H1 (cell line): ENCODE results near the gene ZNF726. TPM values are rescaled to one million over a fixed set of nuclear protein-coding genes. Genes with fewer than 3 reads are reported as not detected.

ENCODE experiments used
- CBX8 ChIP-seq: fragments of 300-800, 300-1000 bp; sonication (generic); IDR thresholded peaks from 2 replicates; pipeline ENCODE4 v1.7.1; 2016; ENCODE audit warnings: low read depth, low read length, borderline replicate concordance
- CREB1 ChIP-seq: IDR thresholded peaks from 2 replicates; pipeline ENCODE4 v1.6.1; 2012; ENCODE audit warnings: inconsistent platforms
- CTCF ChIP-seq, 3 experiments: IDR thresholded peaks; 1 replicate in 2 of 3; 2 replicates in 1 of 3; pipeline versions ENCODE4 v1.5.1 to v1.6.1; 2011; ENCODE audit warnings: low read length in 3 of 3, mild to moderate bottlenecking in 3 of 3, inconsistent platforms in 2 of 3, low read depth in 1 of 3, moderate library complexity in 1 of 3; ENCODE audit not compliant: insufficient read depth in 1 of 3; ENCODE audit errors: control extremely low read depth in 1 of 3
- TAF7 ChIP-seq: optimal IDR thresholded peaks from 2 replicates; pipeline ENCODE3; 2011; ENCODE audit warnings: low read depth, mild to moderate bottlenecking, inconsistent platforms, low read length, moderate library complexity, borderline replicate concordance
- polyA plus RNA-seq, 7 experiments: library from polyadenylated mRNA; depleted of rRNA in 3 of 7; stranded (reverse) in 5 of 7; unstranded in 2 of 7; fragments of >200 nt in 5 of 7; fragments of 200-250 nt in 2 of 7; gene quantifications; 1 replicate in 5 of 7; 2 replicates in 1 of 7; 4 replicates in 1 of 7; pipeline versions ENCODE4 v1.2.1 to v1.2.3, GENCODE V29; 2011 to 2013; ENCODE audit warnings: missing spikeins in 2 of 7, mixed read lengths in 2 of 7
- total RNA-seq: library from RNA; stranded (reverse); fragmentation: NEBNext Ultra II Directional; extraction: Animal tissue kit (Norgen Biotek cat#: 25700); gene quantifications from 2 replicates; pipeline ENCODE4 v1.2.1, GENCODE V29; 2021

Gene ZNF726
- total and polyA plus RNA-seq, 2 of the 8 experiments (the other 6 are each of a cell fraction or from before 2014, with no cell fraction given), result not detected

GRCh38 chr19:23981863-23982262, 67.2 kb downstream of the ZNF726 start (continued):
- no peak for TF ChIP-seq CTCF (IDR thresholded peaks at IDR 0.05; ENCODE audit: control extremely low read depth in 1 of 3, insufficient read depth in 1 of 3, low read depth in 1 of 3, low read length in 3 of 3)
- TF ChIP-seq CREB1, result no peak
- TF ChIP-seq CBX8, result no peak
- TF ChIP-seq TAF7, result no peak
